Tibial nerve (tissue), 4 donors: ENCODE measurements around the gene UBE2G1.

Experiments
- CTCF ChIP-seq, 5 experiments: fragments of 200-600 bp in 3 of 5; fragments of 450-650 bp in 2 of 5; sonication (generic) in 3 of 5; IDR thresholded peaks; one replicate each; pipeline ENCODE4 v1.5.1; 2016 to 2019; ENCODE audit warnings: antibody characterized with exemption in 5 of 5, mild to moderate bottlenecking in 3 of 5, moderate library complexity in 2 of 5
- EP300 ChIP-seq, 2 donors: sonication (generic); formaldehyde crosslinking; IDR thresholded peaks; one replicate each; pipeline ENCODE4 v1.6.1; 2017; ENCODE audit warnings: antibody characterized with exemption in 2 of 2, mild to moderate bottlenecking in 1 of 2
- POLR2A ChIP-seq, 2 donors: fragments of 450-650 bp; IDR thresholded peaks; one replicate each; pipeline ENCODE4 v1.6.1; 2017; ENCODE audit warnings: antibody characterized with exemption in 2 of 2, mild to moderate bottlenecking in 2 of 2, moderate library complexity in 2 of 2

GRCh38 chr17:4334776-4335584 lies 31.5 kb downstream of the UBE2G1 start:
- TF ChIP-seq CTCF (IDR thresholded peaks at IDR 0.05) (no peak), POLR2A (IDR thresholded peaks at IDR 0.05) (no peak), EP300 (IDR thresholded peaks at IDR 0.05) (no peak)
